Cardiac fibroblast (primary cell): ENCODE measurements around the gene RERE.
"Not testable (repeated sequence)": the region's sequence is repeated elsewhere in the genome, so short reads cannot be mapped to it uniquely, and the experiment has no call there.

ENCODE experiments used
- DNase-seq, 2 donors: peaks; one replicate each; pipeline versions ENCODE4 v3.0.0 to v3.0.0-alpha.2; 2010; ENCODE audit warnings: low read depth in 2 of 2
- H3K4me3 ChIP-seq, 2 donors: replicated peaks in 1 of 2; 1 replicate in 1 of 2; 2 replicates in 1 of 2; pipeline ENCODE4 v1.5.1; 2011; ENCODE audit warnings: low read depth in 2 of 2, low read length in 2 of 2, mild to moderate bottlenecking in 2 of 2, moderate library complexity in 1 of 2
- CTCF ChIP-seq: IDR thresholded peaks from one replicate; pipeline ENCODE4 v1.5.1; 2011; ENCODE audit warnings: low read depth, mild to moderate bottlenecking, low read length, inconsistent platforms

RERE gene

GRCh38 chr1:8600336-8600735, 217.1 kb downstream of the RERE start:
- TF ChIP-seq CTCF: no peak
- peak; percentile 37 to 55 for DNase-seq

DNA sequence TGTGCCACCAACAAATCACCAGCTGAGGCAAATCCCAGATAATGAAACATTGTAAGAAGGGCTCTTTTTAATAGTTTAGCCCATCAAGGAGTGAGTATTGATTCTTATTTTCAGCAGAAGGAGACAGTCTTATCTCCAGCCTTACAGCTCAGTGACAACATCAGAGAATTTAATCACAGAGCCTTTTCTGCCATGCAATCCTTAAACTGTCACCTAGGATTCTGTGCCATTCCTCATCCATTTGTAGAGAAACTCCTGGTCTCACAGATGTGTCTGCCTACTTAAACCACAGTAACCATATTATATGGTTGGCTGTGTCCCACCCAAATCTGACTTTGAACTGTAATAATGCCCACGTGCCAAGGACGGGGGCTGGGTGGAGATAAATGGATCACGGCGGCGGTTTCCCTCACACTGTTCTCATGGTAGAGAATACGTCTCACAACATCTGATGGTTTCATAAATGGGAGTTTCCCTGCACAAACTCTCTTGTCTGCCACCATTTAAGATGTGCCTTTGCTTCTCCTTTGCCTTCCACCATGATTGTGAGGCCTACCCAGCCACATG, 217.7 kb downstream of the RERE start:
- DNase-seq: no peak
- no peak overlapping the region for H3K4me3 ChIP-seq
- TF ChIP-seq CTCF: no peak

More at GRCh38 chr1:8600336-8600735, 217.1 kb downstream of the RERE start:
- no peak overlapping the region for H3K4me3 ChIP-seq

- TF ChIP-seq CTCF: no peak
- DNase-seq: peak in 1 of 2 donors; percentile 32
- H3K4me3 ChIP-seq: no peak overlapping the region
Observed at GRCh38 chr1:8598783-8599182, 218.7 kb downstream of the RERE start.

GRCh38 chr1:8598060-8598724, 219.2 kb downstream of the RERE start:
- peak; percentile 67 to 82 for DNase-seq
- H3K4me3 ChIP-seq: no peak overlapping the region
- peak; percentile 73 for TF ChIP-seq CTCF

DNA sequence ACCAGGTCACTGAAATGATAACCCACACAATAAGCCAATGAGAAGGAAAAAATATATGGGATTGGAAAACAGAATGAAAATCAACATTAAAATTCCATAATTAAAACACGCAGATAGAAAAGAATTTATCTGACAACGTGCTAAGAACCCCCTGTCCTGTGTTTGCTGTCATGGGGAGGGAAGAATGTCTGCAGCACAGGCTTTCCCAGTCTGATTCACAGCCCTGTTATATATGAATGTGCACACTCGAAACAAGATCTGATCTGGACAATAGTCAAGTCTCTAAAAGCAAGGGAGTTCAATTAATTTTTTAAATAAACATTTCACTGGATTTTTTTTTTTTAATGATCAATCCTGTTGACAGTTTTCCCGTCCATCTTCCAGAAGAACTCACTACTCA, 220.0 kb downstream of the RERE start:
- no peak for TF ChIP-seq CTCF
- peak; percentile 45 to 54 for DNase-seq
- no peak overlapping the region for H3K4me3 ChIP-seq

GRCh38 chr1:8595941-8596340, 221.5 kb downstream of the RERE start:
- no peak for TF ChIP-seq CTCF
- no peak for DNase-seq
- no peak overlapping the region for H3K4me3 ChIP-seq

DNA sequence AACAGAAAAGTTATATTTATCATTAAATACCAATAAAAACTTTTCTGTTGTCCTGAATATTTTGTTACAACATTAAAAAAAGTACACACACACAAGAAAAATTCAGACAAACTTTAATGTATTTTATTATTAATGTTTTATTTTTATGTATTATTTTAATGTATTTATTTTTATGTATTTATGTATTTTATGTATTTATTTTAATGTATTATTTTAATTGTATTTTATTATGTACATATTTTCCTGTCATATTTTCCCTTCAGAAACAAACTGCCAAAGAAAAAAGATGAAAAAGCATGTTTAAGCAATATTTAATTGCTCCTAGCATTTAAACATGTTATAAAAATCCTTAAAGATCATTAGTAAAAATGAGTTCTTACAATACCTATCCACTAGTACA, 222.1 kb downstream of the RERE start:
- no peak for TF ChIP-seq CTCF
- no peak overlapping the region for H3K4me3 ChIP-seq
- DNase-seq: no peak

DNA sequence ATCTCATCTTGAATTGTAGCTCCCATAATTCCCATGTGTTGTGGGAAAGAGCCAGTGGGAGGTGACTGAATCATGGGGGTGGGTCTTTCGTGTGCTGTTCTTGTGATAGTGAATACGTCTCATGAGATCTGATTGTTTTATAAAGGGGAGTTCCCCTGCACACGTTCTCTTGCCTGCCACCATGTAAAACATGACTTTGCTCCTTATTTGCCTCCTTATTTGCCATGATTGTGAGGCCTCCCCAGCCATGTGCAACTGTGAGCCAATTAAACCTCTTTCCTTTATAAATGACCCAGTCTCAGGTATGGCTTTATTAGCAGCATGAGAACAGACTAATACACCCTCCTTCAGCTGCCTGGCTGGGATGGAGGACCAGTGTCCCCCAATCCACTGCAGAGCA, 224.1 kb downstream of the RERE start:
- DNase-seq, H3K4me3 ChIP-seq: not testable (repeated sequence)
